K562 (cell line): ENCODE results near the gene KDM2A. TPM values are rescaled to one million over a fixed set of nuclear protein-coding genes. Genes with fewer than 3 reads are reported as not detected.
A peak's percentile ranks its signal among the peaks of the same experiment; 100 is the strongest.

Experiments used
- ARNT ChIP-seq, 2 experiments: fragments of 450-650 bp; IDR thresholded peaks; 2 replicates each; pipeline ENCODE4 v1.6.1; 2016; ENCODE audit warnings: mild to moderate bottlenecking in 1 of 2
- BMI1 ChIP-seq: fragments of 150-350 bp; IDR thresholded peaks from 2 replicates; pipeline ENCODE4 v1.6.1; 2014; ENCODE audit warnings: low read length
- BRCA1 ChIP-seq, 2 experiments: fragments of 450-650 bp in 1 of 2; sonication (generic) in 1 of 2; formaldehyde crosslinking in 1 of 2; IDR thresholded peaks; 2 replicates each; pipeline versions ENCODE4 v1.5.0 to v1.6.1; 2017 to 2020; ENCODE audit warnings: mild to moderate bottlenecking in 1 of 2, missing genetic modification reagents in 1 of 2
- CBFB ChIP-seq: sonication (generic); formaldehyde crosslinking; IDR thresholded peaks from 2 replicates; pipeline ENCODE4 v1.4.0; 2020; ENCODE audit warnings: mild to moderate bottlenecking, missing genetic modification reagents
- FOXK2 ChIP-seq, 2 experiments: fragments of 450-650 bp; IDR thresholded peaks in 1 of 2; conservative IDR thresholded peaks in 1 of 2; 2 replicates each; pipeline ENCODE4 v1.6.1; 2016; ENCODE audit warnings: low read depth in 2 of 2, mild to moderate bottlenecking in 1 of 2
- KAT7 ChIP-seq: sonication (generic); formaldehyde crosslinking; IDR thresholded peaks from 2 replicates; pipeline ENCODE4 v1.8.0; 2022; ENCODE audit warnings: missing genetic modification reagents, mild to moderate bottlenecking, borderline replicate concordance
- MBD2 ChIP-seq: sonication (generic); IDR thresholded peaks from 2 replicates; pipeline ENCODE4 v1.6.1; 2016; ENCODE audit warnings: low read depth, borderline replicate concordance
- MTF1 ChIP-seq: fragments of 250-450 bp; sonication (Bioruptor Pico); IDR thresholded peaks from 2 replicates; pipeline ENCODE4 v1.9.0; 2021; ENCODE audit warnings: moderate library complexity, mild to moderate bottlenecking, inconsistent platforms, borderline replicate concordance
- NFIC ChIP-seq: fragments of 450-650 bp; IDR thresholded peaks from 2 replicates; pipeline ENCODE4 v1.6.1; 2017; ENCODE audit warnings: mild to moderate bottlenecking, inconsistent platforms
- PCBP1 ChIP-seq: fragments of 200-400 bp; formaldehyde crosslinking; IDR thresholded peaks from 2 replicates; pipeline ENCODE4 v1.6.1; 2018; ENCODE audit warnings: mild to moderate bottlenecking, low read depth, low read length; ENCODE audit not compliant: poor library complexity, severe bottlenecking
- PCBP2 ChIP-seq: fragments of 200-400 bp; formaldehyde crosslinking; IDR thresholded peaks from 2 replicates; pipeline ENCODE4 v1.6.1; 2018; ENCODE audit warnings: low read length, low read depth, mild to moderate bottlenecking, moderate library complexity; ENCODE audit not compliant: poor library complexity, severe bottlenecking
- RAD21 ChIP-seq, 2 experiments: fragments of 250-450 bp in 1 of 2; fragments of 450-650 bp in 1 of 2; sonication (Bioruptor Pico) in 1 of 2; formaldehyde crosslinking in 1 of 2; IDR thresholded peaks in 1 of 2; conservative IDR thresholded peaks in 1 of 2; 2 replicates each; pipeline versions ENCODE4 v1.4.0 to v1.8.0; 2020 to 2022; ENCODE audit warnings: mild to moderate bottlenecking in 2 of 2, moderate library complexity in 1 of 2
- RBM15 ChIP-seq: fragments of 200-400 bp; formaldehyde crosslinking; IDR thresholded peaks from 2 replicates; pipeline ENCODE4 v1.6.1; 2018; ENCODE audit warnings: mild to moderate bottlenecking, low read length, moderate library complexity; ENCODE audit not compliant: insufficient read depth
- TEAD1 ChIP-seq, 2 experiments: fragments of 450-650 bp in 1 of 2; sonication (generic) in 1 of 2; formaldehyde crosslinking; IDR thresholded peaks; 2 replicates each; pipeline versions ENCODE4 v1.4.0 to v1.8.0; 2020 to 2022; ENCODE audit warnings: mild to moderate bottlenecking in 2 of 2, missing genetic modification reagents in 1 of 2
- ZNF165 ChIP-seq: fragments of 250-450 bp; sonication (Bioruptor Pico); IDR thresholded peaks from 2 replicates; pipeline ENCODE4 v1.4.0; 2020; ENCODE audit warnings: borderline replicate concordance
- polyA plus RNA-seq, 8 experiments: library from polyadenylated mRNA; depleted of rRNA in 4 of 8; stranded (reverse) in 5 of 8; unstranded in 3 of 8; fragments of >200 nt; fragmentation: Nextera tagmentation in 2 of 8; fragmentation: Illumina TruSeq in 1 of 8; extraction: Ambion mirVana in 2 of 8; extraction: Trizol in 1 of 8; gene quantifications; 2 replicates each; pipeline versions ENCODE4 v1.2.1 to v1.2.3, GENCODE V29; 2011 to 2014; ENCODE audit warnings: inconsistent platforms in 1 of 8, missing spikeins in 1 of 8
- total RNA-seq, 7 experiments: library from RNA; depleted of rRNA in 6 of 7; stranded (reverse); fragments of >200 nt in 6 of 7; fragmentation: Illumina TruSeq in 2 of 7; extraction: Trizol in 2 of 7; gene quantifications; 2 replicates each; pipeline versions ENCODE4 v1.2.1 to v1.2.3, GENCODE V29; 2011 to 2021; ENCODE audit warnings: low replicate concordance in 1 of 7
- TF ChIP-seq, protein P1 (sequence below): sonication (generic); formaldehyde crosslinking; IDR thresholded peaks from 2 replicates; pipeline ENCODE4 v1.8.1; 2023; ENCODE audit warnings: mild to moderate bottlenecking, missing genetic modification reagents, moderate library complexity
- TF ChIP-seq, protein P2 (sequence below): fragments of 250-450 bp; sonication (Bioruptor Pico); IDR thresholded peaks from 2 replicates; pipeline ENCODE4 v1.4.0; 2020
- TF ChIP-seq, protein P3 (sequence below): fragments of 250-450 bp; sonication (Bioruptor Pico); IDR thresholded peaks from 2 replicates; pipeline ENCODE4 v1.8.0; 2022; ENCODE audit warnings: moderate library complexity, mild to moderate bottlenecking, inconsistent platforms

KDM2A gene
- total and polyA plus RNA-seq, 9 of the 15 experiments (the other 6 are each of a cell fraction or from before 2014, with no cell fraction given), result 5.0 to 39.3 (median 21.3) TPM

DNA sequence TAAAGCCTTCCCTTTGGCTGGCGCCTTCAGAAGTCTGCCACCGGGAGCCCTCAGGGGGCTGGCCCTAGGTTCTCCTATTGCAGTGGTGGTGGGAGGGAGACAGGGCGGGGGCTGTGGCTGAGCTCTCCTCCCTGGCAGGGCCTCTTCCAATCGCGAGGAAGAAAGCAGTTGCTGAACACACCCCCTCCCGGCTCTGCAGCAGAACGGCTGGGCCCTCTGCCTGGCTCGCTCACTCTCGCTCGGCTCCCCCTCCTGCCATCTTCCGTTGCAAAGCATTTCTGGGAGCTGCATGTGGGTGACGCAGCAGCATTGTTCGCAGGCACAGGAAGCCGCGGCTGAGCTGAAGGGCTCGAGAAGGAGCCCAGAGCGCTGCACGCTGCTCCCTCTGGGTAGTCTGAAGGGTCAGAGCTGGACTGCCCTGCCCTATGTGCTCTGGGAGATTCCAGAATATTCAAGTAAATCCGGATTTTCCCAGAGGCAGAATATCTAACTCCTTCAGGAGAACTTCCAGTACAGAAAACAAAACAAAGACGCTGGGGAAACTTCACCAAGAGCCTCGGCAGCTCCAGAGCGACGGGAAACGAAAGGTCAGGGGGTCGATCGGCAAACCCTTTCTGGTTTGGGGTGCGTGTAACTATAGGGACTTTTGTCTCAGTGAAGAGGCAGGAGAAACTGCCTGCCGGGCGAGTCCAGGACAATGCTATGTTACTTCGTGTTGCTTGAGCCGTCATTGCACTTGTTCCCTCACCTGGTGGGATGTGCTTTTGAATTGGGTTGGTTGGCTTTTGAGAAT lies 120.9 kb downstream of the KDM2A start (continued):
- no peak for TF ChIP-seq CBFB (CRISPR knock-in tag)
- TF ChIP-seq, protein P1, sequence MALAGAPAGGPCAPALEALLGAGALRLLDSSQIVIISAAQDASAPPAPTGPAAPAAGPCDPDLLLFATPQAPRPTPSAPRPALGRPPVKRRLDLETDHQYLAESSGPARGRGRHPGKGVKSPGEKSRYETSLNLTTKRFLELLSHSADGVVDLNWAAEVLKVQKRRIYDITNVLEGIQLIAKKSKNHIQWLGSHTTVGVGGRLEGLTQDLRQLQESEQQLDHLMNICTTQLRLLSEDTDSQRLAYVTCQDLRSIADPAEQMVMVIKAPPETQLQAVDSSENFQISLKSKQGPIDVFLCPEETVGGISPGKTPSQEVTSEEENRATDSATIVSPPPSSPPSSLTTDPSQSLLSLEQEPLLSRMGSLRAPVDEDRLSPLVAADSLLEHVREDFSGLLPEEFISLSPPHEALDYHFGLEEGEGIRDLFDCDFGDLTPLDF (CRISPR knock-in tag), result peak; percentile 39; the same call in 1 of the 2 replicates
- no peak for TF ChIP-seq BRCA1 (IDR thresholded peaks at IDR 0.05)
- TF ChIP-seq BRCA1 (CRISPR knock-in tag; IDR thresholded peaks at IDR 0.05), result no peak
- peak; percentile 75 to 81; a peak in 3 of 4 replicates for TF ChIP-seq FOXK2 (conservative IDR thresholded peaks at IDR 0.05 in 1 of 2, IDR thresholded peaks at IDR 0.05 in 1 of 2; ENCODE audit: low read depth in 2 of 2)
- no peak for TF ChIP-seq ARNT (IDR thresholded peaks at IDR 0.05)
- TF ChIP-seq PCBP1, result no peak
- TF ChIP-seq, protein P2, sequence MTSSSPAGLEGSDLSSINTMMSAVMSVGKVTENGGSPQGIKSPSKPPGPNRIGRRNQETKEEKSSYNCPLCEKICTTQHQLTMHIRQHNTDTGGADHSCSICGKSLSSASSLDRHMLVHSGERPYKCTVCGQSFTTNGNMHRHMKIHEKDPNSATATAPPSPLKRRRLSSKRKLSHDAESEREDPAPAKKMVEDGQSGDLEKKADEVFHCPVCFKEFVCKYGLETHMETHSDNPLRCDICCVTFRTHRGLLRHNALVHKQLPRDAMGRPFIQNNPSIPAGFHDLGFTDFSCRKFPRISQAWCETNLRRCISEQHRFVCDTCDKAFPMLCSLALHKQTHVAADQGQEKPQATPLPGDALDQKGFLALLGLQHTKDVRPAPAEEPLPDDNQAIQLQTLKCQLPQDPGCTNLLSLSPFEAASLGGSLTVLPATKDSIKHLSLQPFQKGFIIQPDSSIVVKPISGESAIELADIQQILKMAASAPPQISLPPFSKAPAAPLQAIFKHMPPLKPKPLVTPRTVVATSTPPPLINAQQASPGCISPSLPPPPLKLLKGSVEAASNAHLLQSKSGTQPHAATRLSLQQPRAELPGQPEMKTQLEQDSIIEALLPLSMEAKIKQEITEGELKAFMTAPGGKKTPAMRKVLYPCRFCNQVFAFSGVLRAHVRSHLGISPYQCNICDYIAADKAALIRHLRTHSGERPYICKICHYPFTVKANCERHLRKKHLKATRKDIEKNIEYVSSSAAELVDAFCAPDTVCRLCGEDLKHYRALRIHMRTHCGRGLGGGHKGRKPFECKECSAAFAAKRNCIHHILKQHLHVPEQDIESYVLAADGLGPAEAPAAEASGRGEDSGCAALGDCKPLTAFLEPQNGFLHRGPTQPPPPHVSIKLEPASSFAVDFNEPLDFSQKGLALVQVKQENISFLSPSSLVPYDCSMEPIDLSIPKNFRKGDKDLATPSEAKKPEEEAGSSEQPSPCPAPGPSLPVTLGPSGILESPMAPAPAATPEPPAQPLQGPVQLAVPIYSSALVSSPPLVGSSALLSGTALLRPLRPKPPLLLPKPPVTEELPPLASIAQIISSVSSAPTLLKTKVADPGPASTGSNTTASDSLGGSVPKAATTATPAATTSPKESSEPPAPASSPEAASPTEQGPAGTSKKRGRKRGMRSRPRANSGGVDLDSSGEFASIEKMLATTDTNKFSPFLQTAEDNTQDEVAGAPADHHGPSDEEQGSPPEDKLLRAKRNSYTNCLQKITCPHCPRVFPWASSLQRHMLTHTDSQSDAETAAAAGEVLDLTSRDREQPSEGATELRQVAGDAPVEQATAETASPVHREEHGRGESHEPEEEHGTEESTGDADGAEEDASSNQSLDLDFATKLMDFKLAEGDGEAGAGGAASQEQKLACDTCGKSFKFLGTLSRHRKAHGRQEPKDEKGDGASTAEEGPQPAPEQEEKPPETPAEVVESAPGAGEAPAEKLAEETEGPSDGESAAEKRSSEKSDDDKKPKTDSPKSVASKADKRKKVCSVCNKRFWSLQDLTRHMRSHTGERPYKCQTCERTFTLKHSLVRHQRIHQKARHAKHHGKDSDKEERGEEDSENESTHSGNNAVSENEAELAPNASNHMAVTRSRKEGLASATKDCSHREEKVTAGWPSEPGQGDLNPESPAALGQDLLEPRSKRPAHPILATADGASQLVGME (CRISPR knock-in tag), result no peak
- no peak for TF ChIP-seq BMI1
- TF ChIP-seq ZNF165 (CRISPR knock-in tag), result no peak
- TF ChIP-seq RBM15, result no peak
- TF ChIP-seq PCBP2, result no peak
- TF ChIP-seq TEAD1 (CRISPR knock-in tag; IDR thresholded peaks at IDR 0.05), result 0 out of 4 replicates have a peak, but pooled peaks of 1 of the 2 experiments have one; percentile 88
- TF ChIP-seq RAD21 (CRISPR knock-in tag; conservative IDR thresholded peaks at IDR 0.05 in 1 of 2, IDR thresholded peaks at IDR 0.05 in 1 of 2), result no peak
- peak; percentile 89; the same call in 1 of the 2 replicates for TF ChIP-seq KAT7 (CRISPR knock-in tag)
- TF ChIP-seq, protein P3, sequence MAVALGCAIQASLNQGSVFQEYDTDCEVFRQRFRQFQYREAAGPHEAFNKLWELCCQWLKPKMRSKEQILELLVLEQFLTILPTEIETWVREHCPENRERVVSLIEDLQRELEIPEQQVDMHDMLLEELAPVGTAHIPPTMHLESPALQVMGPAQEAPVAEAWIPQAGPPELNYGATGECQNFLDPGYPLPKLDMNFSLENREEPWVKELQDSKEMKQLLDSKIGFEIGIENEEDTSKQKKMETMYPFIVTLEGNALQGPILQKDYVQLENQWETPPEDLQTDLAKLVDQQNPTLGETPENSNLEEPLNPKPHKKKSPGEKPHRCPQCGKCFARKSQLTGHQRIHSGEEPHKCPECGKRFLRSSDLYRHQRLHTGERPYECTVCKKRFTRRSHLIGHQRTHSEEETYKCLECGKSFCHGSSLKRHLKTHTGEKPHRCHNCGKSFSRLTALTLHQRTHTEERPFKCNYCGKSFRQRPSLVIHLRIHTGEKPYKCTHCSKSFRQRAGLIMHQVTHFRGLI (CRISPR knock-in tag), result no peak
- 0 out of 2 replicates have a peak, but pooled peaks have one; percentile 38 for TF ChIP-seq MBD2
- TF ChIP-seq NFIC, result peak; percentile 10; the same call in 1 of the 2 replicates
- no peak for TF ChIP-seq MTF1 (CRISPR knock-in tag)
